ENCODE results near the gene MREG.
"Not testable (repeated sequence)": the region's sequence is repeated elsewhere in the genome, so short reads cannot be mapped to it uniquely, and the experiment has no call there.

MREG gene

GRCh38 chr2:215971671-215972070 is 41.7 kb downstream of the MREG start:
- H3K27ac ChIP-seq: no peak overlapping the region
- ChIA-PET POLR2A (ENCODE audit: low non-redundant PET) (no interaction called here), CTCF (no interaction called here)
- TF ChIP-seq CTCF (conservative IDR thresholded peaks at IDR 0.05; ENCODE audit: low read depth): no peak
- no peak for DNase-seq (ENCODE audit: low spot score)

GRCh38 chr2:215970894-215971293 is 42.5 kb downstream of the MREG start:
- POLR2A ChIA-PET (ENCODE audit: low non-redundant PET); CTCF ChIA-PET; H3K27ac ChIP-seq; DNase-seq (ENCODE audit: low spot score): not testable (repeated sequence)

GRCh38 chr2:215970425-215970824 is 42.9 kb downstream of the MREG start:
- POLR2A ChIA-PET (ENCODE audit: low non-redundant PET): no interaction called here
- DNase-seq (ENCODE audit: low spot score): no peak
- CTCF ChIA-PET: no interaction called here
- no peak for TF ChIP-seq CTCF (conservative IDR thresholded peaks at IDR 0.05; ENCODE audit: low read depth)
- H3K27ac ChIP-seq: no peak overlapping the region

GRCh38 chr2:215969131-215969841 is 44.1 kb downstream of the MREG start:
- POLR2A ChIA-PET (ENCODE audit: low non-redundant PET): no interaction called here
- no peak overlapping the region for H3K27ac ChIP-seq
- CTCF ChIA-PET: interaction anchor here (0.6 kb wide), 1 partner anchor 316 kb away, joined by 3 read pairs; no protein-coding TSS in a partner anchor
- DNase-seq (ENCODE audit: low spot score): no peak
- no peak for TF ChIP-seq CTCF (conservative IDR thresholded peaks at IDR 0.05; ENCODE audit: low read depth)

GRCh38 chr2:215968499-215968898 is 44.9 kb downstream of the MREG start:
- no peak overlapping the region for H3K27ac ChIP-seq
- DNase-seq (ENCODE audit: low spot score): no peak
- CTCF ChIA-PET: interaction anchor here (0.5 to 0.6 kb wide), 4 partner anchors 316 to 725 kb away, joined by 3 to 7 read pairs (median 5); no protein-coding TSS in a partner anchor
- POLR2A ChIA-PET (ENCODE audit: low non-redundant PET): no interaction called here
- no peak for TF ChIP-seq CTCF (conservative IDR thresholded peaks at IDR 0.05; ENCODE audit: low read depth)

GRCh38 chr2:215967590-215968378 is 45.6 kb downstream of the MREG start:
- ChIA-PET POLR2A (ENCODE audit: low non-redundant PET) (no interaction called here), CTCF (interaction anchor here (0.5 to 0.6 kb wide), 4 partner anchors 82 to 725 kb away, joined by 3 to 7 read pairs (median 5); no protein-coding TSS in a partner anchor)
- DNase-seq (ENCODE audit: low spot score): no peak
- no peak for TF ChIP-seq CTCF (conservative IDR thresholded peaks at IDR 0.05; ENCODE audit: low read depth)
- no peak overlapping the region for H3K27ac ChIP-seq

- TF ChIP-seq CTCF (conservative IDR thresholded peaks at IDR 0.05; ENCODE audit: low read depth): no peak
- H3K27ac ChIP-seq: no peak overlapping the region
- CTCF ChIA-PET: interaction anchor here (0.5 kb wide), 1 partner anchor 82 kb away, joined by 3 read pairs; no protein-coding TSS in a partner anchor
- DNase-seq (ENCODE audit: low spot score): peak; percentile 54
- POLR2A ChIA-PET (ENCODE audit: low non-redundant PET): no interaction called here
Observed at GRCh38 chr2:215966951-215967350, 46.4 kb downstream of the MREG start.
